Activated T-cell treated with anti-CD3 and anti-CD28 coated beads, Interleukin-2, amount 50 U/mL, for 24 hours (primary cell): ENCODE results near the gene ABCC10.
"Not testable (repeated sequence)": the region's sequence is repeated elsewhere in the genome, so short reads cannot be mapped to it uniquely, and the experiment has no call there.

Experiments
- DNase-seq: peaks from one replicate; pipeline ENCODE4 v3.0.0-alpha.2; 2020
- H3K27ac Mint-ChIP-seq: 2 replicates; pipeline ENCODE4 v1.8.0; 2020; ENCODE audit warnings: mild to moderate bottlenecking, mixed read lengths
- H3K27me3 Mint-ChIP-seq: 2 replicates; pipeline ENCODE4 v1.8.0; 2020; ENCODE audit warnings: mixed read lengths
- H3K36me3 Mint-ChIP-seq: 2 replicates; pipeline ENCODE4 v1.8.0; 2020; ENCODE audit warnings: low read depth, mixed read lengths
- H3K4me1 Mint-ChIP-seq: 2 replicates; pipeline ENCODE4 v1.8.0; 2020; ENCODE audit warnings: low read depth, mixed read lengths
- H3K4me3 Mint-ChIP-seq: 2 replicates; pipeline ENCODE4 v1.8.0; 2020; ENCODE audit warnings: mild to moderate bottlenecking, moderate library complexity, mixed read lengths
- H3K9me3 Mint-ChIP-seq: 2 replicates; pipeline ENCODE4 v1.8.0; 2020; ENCODE audit warnings: mixed read lengths

Gene ABCC10

DNA sequence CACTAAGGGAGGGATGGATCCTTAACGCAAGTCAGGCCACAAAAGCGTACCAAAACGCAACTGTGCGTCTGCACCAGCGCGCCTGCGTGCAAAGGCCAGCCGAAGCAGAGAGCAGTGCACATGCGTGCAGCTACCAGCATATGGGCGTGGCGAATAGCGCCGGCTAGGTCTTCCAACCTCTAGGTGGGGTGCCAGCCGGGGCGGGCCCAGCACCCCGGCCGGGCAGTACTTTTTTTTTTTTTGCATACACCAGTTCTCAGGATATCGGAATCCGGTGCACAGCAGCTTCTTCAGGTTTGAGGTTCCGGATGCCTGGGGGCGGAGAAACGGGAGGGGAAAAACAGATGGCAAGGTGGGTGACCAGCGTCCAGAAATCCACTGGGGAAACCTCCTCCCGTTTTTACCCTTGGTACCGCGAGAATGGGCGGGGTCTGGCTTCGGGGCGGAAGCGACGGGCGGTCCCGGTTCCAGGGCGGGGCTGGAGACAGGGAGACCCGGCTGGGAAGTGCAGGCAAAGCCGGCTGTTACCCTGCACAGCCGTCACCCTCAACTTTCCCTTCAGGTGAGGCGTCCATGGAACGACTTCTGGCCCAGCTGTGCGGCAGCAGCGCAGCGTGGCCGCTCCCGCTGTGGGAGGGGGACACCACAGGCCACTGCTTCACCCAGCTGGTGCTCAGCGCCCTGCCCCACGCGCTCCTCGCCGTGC lies at the start of gene ABCC10:
TSS of gene ABCC10 (plus strand) at position 136 of the 706 bp plus-strand sequence. CDS start at position 574, 438 bp downstream.
- peak within 1 kb of the TSS; percentile 99 for H3K27ac Mint-ChIP-seq
- DNase-seq = peak; percentile 95
- peaks cover 25% of the 10 kb centered on the region for H3K4me1 Mint-ChIP-seq
- no peaks in the 10 kb centered on the region for H3K9me3 Mint-ChIP-seq
- H3K27me3 Mint-ChIP-seq = no peaks in the 10 kb centered on the region
- peak within 1 kb of the TSS; percentile 96 for H3K4me3 Mint-ChIP-seq
- peaks cover 32% of the 10 kb centered on the region for H3K36me3 Mint-ChIP-seq

DNA sequence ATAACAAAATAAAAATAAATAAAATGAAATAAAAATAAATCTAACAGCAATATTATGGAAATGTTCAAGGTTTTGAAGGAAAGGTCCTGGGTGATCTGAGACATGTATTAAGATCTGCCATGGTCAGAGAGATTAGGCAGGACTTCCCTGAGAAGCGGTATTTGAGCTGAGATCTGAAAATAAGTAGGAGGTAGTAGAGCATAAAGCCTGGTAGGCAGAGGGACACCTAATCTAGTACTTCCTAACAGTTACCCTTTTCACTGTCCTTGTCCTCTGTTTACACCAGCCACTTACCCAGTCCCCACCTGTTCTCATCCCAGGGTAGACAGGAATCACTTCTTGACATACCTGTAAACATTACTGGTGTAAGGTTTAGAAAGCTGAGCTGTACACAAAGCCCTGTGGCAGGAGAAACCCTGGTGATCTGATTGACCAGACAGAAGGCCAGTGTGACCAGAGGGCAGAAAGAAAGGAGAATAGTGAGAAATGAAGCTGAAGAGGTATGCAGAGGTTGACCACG lies 49.6 kb upstream of the ABCC10 start:
- DNase-seq = no peak
- no peaks in the 10 kb centered on the region for H3K36me3 Mint-ChIP-seq
- H3K4me3 Mint-ChIP-seq = no peak overlapping the region
- no peak overlapping the region for H3K27ac Mint-ChIP-seq
- no peaks in the 10 kb centered on the region for H3K9me3 Mint-ChIP-seq
- H3K27me3 Mint-ChIP-seq = no peaks in the 10 kb centered on the region
- peaks cover 28% of the 10 kb centered on the region for H3K4me1 Mint-ChIP-seq

DNA sequence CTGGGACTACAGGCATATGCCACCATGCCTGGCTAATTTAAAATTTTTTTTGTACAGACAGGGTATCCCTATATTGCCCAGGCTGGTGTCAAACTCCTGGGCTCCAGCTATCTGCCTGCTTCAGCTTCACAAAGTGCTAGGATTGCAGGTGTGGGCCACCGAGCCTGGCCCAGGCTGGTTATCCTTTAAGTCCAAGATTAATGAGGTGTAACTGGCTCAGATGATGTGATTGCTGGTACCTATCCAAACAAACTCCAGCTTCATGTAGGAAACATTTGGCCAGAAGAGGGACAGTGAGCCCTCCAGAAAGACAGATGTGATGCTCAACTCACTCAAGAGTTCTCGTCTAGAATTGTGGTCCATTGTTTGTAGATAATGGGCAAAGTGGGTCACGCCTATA lies 48.7 kb upstream of the ABCC10 start:
- H3K9me3 Mint-ChIP-seq = peaks cover 3% of the 10 kb centered on the region
- H3K27ac Mint-ChIP-seq = no peak overlapping the region
- H3K36me3 Mint-ChIP-seq = no peaks in the 10 kb centered on the region

DNA sequence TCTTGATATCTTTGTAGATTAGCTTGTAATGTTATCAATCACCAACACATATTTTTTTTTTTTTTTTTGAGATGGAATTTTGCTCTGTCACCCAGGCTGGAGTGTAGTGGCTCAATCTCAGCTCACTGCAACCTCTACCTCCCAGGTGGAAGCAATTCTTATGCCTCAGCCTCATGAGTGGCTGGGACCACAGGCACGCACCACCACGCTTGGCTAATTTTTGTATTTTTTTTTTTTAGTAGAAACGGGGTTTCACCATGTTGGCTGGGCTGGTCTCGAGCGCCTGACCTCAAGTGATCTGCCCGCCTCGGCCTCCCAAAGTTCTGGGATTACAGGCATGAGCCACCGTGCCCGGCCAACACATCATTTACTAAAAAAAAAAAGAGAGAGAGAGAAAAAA lies 46.5 kb upstream of the ABCC10 start:
- not testable (repeated sequence) for DNase-seq, H3K4me3 Mint-ChIP-seq, H3K27ac Mint-ChIP-seq, H3K9me3 Mint-ChIP-seq, H3K27me3 Mint-ChIP-seq, H3K36me3 Mint-ChIP-seq
- peaks cover 53% of the 10 kb centered on the region for H3K4me1 Mint-ChIP-seq

More for the DNA sequence above, 48.7 kb upstream of the ABCC10 start:
- DNase-seq = no peak
- H3K4me3 Mint-ChIP-seq = no peak overlapping the region
- no peaks in the 10 kb centered on the region for H3K27me3 Mint-ChIP-seq
- H3K4me1 Mint-ChIP-seq = peaks cover 36% of the 10 kb centered on the region

DNA sequence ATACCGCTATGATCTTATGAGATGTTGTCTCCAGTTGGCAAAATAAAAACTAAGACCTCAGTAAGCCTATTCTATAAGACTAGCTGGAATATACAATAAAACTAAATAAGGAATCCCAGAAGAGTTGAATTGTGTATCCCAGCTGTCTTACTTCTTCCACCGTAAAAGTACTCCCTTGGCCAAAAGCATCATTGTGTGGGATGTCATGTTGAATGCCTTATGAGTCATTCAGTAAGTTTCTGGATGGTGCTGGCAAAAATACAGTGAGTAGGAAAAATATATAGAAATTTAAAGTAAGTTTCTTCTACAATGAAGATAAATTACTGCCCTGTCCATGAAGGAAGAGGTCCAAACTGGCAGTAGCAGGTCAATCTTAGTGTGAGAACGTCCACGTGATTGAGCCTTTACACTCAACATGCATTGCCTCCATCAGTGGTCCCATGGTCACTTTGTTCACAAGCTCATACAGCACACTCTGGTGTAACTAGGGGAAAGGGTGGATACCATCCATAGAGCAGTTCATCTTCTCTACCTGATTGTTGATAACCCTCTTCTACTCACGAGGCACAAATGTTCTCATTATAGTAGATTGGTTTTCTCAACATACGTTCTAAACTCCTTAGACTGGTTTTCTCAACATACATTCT lies 44.2 kb upstream of the ABCC10 start:
- Mint-ChIP-seq H3K9me3 (peaks cover 3% of the 10 kb centered on the region), H3K4me3 (peak overlapping the region; percentile 37), H3K4me1 (peaks cover 46% of the 10 kb centered on the region), H3K27ac (peak overlapping the region; percentile 89), H3K27me3 (no peaks in the 10 kb centered on the region), H3K36me3 (no peaks in the 10 kb centered on the region)
- DNase-seq = no peak

DNA sequence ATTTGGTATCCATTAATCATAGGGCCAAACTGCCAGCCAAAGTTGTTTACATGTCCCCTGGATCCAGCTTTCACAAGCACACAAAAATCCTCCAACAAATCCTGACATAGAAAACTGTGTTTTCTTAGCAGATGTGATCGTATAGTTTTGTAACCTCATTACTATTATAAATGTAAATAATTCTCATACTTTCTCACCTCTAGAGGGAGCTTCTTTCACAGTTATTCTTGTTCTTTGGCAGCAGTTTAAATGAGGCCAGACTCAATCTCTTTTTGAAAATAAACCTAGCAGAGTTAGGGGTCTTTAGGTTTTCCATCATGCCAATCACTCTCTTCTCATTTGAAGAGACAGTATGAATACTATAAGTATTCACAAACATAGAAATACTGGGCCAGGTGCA lies 40.8 kb upstream of the ABCC10 start:
- Mint-ChIP-seq H3K27me3 (peaks cover 11% of the 10 kb centered on the region), H3K4me3 (no peak overlapping the region), H3K36me3 (no peaks in the 10 kb centered on the region), H3K9me3 (peaks cover 3% of the 10 kb centered on the region), H3K4me1 (peaks cover 58% of the 10 kb centered on the region), H3K27ac (no peak overlapping the region)
- no peak for DNase-seq

DNA sequence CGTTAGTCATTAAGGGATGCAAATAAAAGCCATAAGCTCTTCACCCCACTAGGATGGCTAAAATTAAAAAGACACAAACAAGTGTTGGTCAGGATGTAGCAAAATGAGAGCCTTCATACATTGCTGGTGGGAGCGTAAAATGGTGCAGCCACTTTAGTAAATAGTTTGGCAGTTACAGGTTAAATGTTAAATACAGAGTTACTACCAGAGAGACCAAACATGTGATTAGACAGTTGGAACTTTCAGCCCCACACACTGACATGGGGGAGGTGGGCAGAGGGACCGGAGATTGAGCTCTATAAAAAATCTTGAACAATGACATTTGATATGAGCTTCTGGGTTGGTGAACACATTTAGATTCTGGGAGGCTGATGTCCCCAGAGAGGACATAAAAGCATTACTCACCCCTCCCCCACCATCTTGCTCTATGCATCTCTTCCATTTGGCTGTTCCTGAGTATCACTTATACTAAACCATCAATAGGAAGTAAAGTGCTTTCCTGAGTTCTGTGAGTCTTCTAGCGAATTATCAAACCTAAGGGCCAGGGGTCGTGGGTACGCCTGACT lies 37.5 kb upstream of the ABCC10 start:
- H3K4me3 Mint-ChIP-seq = no peak overlapping the region
- H3K4me1 Mint-ChIP-seq = peaks cover 39% of the 10 kb centered on the region
- H3K36me3 Mint-ChIP-seq = no peaks in the 10 kb centered on the region
- no peaks in the 10 kb centered on the region for H3K9me3 Mint-ChIP-seq
- DNase-seq = no peak
- peaks cover 15% of the 10 kb centered on the region for H3K27me3 Mint-ChIP-seq
- H3K27ac Mint-ChIP-seq = no peak overlapping the region

GRCh38 chr6:43390753-43391439 lies 36.4 kb upstream of the ABCC10 start:
- not testable (repeated sequence) for DNase-seq, H3K9me3 Mint-ChIP-seq, H3K27ac Mint-ChIP-seq, H3K36me3 Mint-ChIP-seq
- Mint-ChIP-seq H3K4me3 (peak overlapping the region; percentile 58), H3K27me3 (peaks cover 15% of the 10 kb centered on the region), H3K4me1 (peaks cover 31% of the 10 kb centered on the region)

DNA sequence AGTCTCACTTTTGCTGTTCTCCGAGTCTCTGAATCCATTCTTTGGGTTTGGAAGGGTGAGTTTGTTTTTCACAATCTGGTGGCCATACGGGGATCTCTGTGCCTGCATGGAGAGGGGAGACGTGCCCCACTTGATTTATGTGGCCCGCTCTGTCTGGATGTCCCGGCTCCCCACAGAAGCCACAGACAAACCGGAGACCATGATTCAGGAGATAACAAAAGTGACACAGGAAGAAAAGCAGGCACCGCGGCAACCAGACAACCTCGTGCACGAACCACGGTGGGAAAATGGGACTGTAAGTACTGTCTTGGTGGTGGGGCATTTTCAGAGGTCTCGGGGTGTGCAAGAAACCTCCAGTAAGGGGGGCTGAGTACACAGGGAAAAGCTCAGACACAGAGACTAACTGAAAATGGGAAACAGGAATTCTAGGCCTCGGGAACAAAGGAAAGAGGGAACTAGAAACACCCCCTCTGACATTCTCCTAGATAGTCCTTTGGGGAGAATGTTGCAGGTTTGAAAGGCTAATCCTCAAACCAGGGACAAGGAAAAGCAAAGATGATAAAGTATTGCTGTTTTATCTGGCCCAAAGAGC lies 35.8 kb upstream of the ABCC10 start:
- no peaks in the 10 kb centered on the region for H3K36me3 Mint-ChIP-seq
- no peaks in the 10 kb centered on the region for H3K9me3 Mint-ChIP-seq
- peak overlapping the region; percentile 57 for H3K27ac Mint-ChIP-seq
- DNase-seq = peak; percentile 53
- H3K27me3 Mint-ChIP-seq = peaks cover 15% of the 10 kb centered on the region
- peak overlapping the region; percentile 58 for H3K4me3 Mint-ChIP-seq
- H3K4me1 Mint-ChIP-seq = peaks cover 26% of the 10 kb centered on the region

DNA sequence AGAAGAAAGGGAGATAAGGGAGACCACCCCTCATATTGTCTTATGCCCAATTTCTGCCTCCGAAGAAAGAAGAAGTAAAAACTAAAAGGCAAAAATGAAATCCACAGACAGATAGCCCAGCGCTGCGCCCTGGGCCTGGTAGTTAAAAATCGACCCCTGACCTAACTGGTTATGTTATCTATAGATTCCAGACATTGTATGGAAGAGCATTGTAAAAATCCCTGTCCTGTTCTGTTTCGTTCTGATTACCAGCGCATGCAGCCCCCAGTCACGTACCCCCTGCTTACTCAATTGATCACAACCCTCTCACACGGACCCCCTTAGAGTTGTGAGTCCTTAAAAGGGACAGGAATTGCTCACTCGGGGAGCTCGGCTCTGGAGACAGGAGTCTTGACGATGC lies 34.2 kb upstream of the ABCC10 start:
- not testable (repeated sequence) for H3K4me3 Mint-ChIP-seq, DNase-seq, H3K27ac Mint-ChIP-seq, H3K36me3 Mint-ChIP-seq, H3K9me3 Mint-ChIP-seq
- peaks cover 28% of the 10 kb centered on the region for H3K4me1 Mint-ChIP-seq
- peaks cover 15% of the 10 kb centered on the region for H3K27me3 Mint-ChIP-seq

DNA sequence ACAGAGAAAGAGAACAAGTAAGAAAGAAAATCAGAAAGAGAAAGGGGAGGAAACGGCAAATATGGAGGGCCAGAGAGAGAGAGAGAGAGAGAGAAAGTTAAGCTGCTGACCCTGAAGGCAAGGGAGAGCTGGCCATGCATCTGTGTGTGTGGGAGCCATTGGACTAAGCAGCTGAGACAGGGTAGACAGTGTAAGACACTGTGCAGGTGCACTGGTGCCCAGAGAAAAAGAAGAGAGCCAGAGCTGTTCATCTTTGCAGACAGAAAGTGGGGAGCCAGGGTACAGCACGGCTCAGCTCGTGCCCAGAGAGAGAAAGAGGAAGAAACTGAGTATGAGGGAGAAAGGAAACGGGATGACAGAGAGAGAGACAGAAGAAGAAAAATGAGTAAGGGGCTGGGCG lies 33.7 kb upstream of the ABCC10 start:
- no peaks in the 10 kb centered on the region for H3K36me3 Mint-ChIP-seq
- no peak overlapping the region for H3K4me3 Mint-ChIP-seq
- H3K9me3 Mint-ChIP-seq = no peaks in the 10 kb centered on the region
- no peak for DNase-seq
- H3K27me3 Mint-ChIP-seq = peaks cover 15% of the 10 kb centered on the region
- peaks cover 28% of the 10 kb centered on the region for H3K4me1 Mint-ChIP-seq
- H3K27ac Mint-ChIP-seq = no peak overlapping the region

DNA sequence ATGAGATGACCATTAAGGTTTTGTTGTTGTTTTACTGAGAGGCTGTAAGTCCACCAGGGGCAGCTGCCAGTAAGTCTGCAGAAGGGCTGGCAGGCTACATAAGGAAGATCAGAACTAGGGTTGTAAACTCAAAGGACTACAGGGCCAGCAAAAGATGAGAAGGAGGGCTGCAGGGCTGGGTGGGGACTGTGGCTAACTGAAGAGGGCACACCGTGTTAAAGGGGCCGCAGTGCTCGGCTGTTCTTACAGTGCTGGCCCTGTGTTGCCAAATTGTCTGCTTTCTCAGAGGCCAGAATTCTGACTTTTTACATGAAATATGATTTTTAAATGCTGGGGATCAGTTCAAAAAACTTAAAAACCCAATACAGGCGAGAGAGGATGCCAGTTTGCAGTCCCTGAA lies 32.4 kb upstream of the ABCC10 start:
- no peaks in the 10 kb centered on the region for H3K9me3 Mint-ChIP-seq
- H3K36me3 Mint-ChIP-seq = no peaks in the 10 kb centered on the region
- no peak overlapping the region for H3K27ac Mint-ChIP-seq
- H3K4me1 Mint-ChIP-seq = peaks cover 27% of the 10 kb centered on the region
- DNase-seq = no peak
- no peak overlapping the region for H3K4me3 Mint-ChIP-seq
- H3K27me3 Mint-ChIP-seq = peaks cover 13% of the 10 kb centered on the region

GRCh38 chr6:43395776-43396175 lies 31.6 kb upstream of the ABCC10 start:
- Mint-ChIP-seq H3K9me3 (no peaks in the 10 kb centered on the region), H3K4me3 (no peak overlapping the region), H3K27ac (no peak overlapping the region), H3K36me3 (no peaks in the 10 kb centered on the region), H3K27me3 (peaks cover 11% of the 10 kb centered on the region), H3K4me1 (peaks cover 21% of the 10 kb centered on the region)
- no peak for DNase-seq

DNA sequence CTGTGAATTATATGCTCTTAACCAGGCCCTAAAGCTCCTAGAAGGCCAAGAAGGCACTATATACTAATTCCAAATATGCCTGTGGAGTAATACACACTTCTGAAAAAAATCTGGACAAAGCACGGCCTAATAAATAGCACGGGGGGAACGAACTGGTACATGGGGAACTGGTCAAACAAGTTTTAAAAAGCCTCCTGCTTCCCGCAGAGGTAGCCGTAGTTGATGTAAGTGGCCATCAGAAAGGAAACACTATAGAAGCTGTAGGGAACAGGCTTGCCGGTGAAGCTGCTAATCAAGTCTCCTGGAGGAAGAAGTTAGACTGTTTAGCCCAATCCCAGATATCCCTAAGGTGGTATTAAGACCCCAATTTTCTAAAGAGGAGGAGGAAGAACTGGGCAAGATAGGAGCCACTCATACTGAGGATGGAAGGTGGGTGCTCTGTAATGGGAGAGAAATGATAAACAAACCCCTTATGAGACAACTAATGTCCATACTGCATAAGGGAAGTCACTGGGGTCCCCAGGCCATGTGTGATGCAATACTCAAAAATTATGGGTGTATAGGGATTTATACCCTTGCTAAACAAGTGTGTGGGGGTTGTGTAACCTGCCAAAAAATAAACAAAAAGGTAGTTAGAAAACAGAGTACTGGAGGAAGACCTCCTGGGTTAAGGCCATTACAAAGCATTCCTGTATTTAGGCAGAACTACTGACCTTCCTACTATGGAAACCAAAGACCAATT lies 30.8 kb upstream of the ABCC10 start:
- Mint-ChIP-seq H3K27ac (no peak overlapping the region), H3K36me3 (no peaks in the 10 kb centered on the region), H3K9me3 (no peaks in the 10 kb centered on the region), H3K4me3 (no peak overlapping the region), H3K27me3 (peaks cover 3% of the 10 kb centered on the region), H3K4me1 (peaks cover 13% of the 10 kb centered on the region)
- no peak for DNase-seq
